ENCODE results near the gene CHRNA4.
"Not testable (repeated sequence)": the region's sequence is repeated elsewhere in the genome, so short reads cannot be mapped to it uniquely, and the experiment has no call there.

The CHRNA4 gene

DNA sequence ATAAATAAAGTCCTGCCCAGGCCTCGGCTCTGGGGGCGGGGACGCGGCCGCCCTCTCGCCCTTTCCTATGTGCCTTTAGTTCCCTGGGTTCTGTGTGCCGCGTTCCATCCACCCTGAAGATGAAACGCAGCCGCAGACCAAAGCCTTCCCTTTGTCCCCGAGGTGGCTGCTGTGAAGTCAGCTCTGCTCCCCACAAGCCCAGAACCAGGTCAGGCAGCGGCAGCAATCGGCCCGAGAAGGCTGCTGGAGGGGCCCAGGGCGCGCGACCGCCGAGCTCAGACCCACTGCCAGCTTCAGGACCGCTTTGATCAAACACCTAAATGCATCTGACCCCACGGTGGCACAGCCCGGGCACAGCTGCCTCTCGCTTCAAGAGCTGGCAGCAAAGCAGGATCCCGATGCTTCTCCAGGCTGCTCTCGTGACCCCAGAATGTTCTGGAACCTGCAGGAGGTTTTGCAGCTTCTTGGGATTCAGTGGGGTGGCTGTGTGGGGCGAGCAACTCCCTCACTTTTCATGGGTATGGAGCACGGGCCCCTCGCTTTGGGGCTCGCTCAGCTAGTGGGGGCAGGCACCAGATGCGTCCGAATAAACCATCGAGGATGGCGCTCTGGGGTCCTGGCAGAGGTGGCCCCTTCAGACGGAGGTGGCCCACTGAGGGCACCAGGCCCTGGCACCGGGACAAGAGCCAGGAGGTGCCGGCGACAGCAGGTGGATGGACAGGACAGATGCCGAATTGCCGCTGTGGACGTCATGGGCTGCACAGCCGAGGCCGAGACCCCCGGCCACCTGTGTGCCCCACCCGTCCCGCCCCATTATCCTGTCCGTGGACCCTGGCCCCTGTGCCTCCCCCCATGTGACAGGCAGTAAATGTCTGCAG is 13.0 kb downstream of the CHRNA4 start:
- DNase-seq: no peak

DNA sequence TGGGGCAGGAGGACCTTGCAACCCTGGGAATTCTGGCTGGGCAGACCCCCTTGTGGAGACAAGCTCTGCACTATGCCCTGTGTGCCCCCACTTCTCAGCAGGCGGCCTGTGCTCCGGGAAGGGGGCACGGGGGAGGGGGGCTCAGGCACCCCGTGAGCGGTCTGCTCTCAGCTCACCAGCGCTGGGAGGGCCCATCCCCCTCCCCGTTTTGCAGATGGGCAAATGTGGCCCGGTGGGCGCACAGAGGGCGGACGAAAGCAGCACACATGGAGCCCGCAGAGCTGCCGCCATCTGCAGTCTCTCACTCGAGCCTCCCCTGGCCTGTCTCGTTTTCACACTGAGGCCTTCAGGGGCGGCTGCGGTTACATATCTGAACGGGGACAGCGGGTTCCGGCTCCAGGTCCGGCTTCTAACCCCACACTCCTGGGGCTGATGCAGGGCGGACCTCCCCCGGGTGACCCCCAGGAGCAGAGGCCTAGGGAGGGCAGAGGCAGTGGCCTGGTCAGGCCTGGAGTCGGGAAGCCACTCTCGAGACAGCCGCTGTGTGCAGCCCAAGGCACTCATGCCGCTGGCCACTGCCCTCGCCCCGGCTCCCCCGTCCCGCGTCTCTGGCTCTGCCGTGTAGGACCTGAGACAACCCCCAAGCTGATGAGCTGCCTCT is 13.9 kb downstream of the CHRNA4 start:
- DNase-seq: no peak

DNA sequence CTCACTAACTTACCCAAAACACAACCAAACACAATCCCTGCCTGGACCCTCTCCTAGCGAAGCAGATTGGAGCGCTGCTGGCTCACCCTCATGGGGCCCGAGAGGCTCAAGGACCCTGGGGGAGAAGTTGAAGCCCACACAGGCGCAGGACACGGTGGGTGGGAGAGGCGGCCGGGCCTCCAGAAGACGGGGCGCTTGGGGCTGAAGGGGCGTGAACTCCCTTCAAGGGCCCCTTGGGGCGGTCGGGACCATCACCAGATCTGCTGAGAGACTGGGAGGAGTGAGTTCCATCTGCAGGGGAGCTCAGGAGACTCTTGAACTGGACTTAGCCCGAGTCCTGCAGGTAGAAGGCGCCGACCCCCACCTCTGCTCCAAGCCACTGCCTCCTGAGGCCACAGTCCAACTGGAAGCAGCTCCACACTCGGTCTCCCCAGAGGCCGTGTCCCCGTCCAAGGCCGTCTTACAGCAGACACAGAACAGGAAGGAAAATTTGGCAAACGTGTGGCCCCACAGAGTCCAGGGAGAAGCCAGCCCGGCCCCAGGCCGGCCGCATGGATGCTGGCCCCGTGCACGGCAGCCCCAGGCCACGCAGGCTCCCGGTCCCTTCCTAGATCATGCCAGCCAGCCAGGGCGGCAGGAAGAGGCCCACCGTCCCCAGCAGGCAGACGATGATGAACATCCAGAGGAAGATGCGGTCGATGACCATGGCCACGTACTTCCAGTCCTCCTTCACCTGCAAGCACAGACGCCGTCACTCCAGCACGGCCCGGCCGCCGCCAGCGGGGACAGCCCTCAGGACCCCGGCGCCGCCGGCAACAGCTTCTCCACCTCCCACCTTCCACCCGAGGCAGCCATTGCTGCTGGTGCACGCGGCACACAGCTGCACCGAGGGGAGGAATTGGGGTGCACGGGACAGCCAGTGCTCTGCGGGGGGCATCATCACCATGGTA is 14.7 kb downstream of the CHRNA4 start:
- DNase-seq: no peak

DNA sequence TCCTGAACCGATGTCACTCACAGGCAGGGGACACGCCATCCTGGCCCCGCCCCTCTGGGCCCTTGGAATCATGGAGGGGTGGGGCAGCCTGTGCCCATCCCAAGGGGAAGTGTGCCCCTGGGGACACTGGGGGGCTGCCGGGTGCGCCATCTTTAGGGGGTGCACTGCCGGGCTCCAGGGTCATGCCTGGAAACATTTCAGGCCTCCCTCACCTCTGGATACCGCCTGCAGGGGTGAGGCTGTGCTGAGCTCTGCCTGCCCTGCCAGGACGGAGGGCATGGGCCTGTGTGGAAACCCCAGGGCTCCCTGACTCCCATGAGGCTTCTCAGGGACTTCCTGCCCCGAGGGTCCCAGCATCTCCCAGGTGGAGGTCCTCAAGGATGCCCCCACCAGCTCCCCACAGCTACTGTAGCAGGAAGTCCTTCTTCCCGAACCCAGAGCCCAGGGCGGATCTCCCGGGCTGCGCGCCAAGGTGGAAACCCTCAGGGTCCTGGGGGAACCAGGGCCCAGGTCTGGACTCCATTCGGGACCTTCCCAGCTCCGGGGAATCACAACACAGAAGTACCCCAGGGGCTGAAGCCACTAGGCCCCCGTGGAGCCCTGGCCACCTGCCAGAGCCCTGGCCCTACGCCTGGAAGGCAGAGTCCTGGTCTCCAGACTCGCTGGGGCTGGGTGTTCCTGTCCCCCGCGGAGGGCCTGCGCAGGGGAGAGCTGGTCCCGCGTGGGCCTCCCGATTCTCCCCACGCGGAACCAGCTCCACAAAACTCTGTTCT is 15.6 kb downstream of the CHRNA4 start:
- DNase-seq: peak; percentile 25

DNA sequence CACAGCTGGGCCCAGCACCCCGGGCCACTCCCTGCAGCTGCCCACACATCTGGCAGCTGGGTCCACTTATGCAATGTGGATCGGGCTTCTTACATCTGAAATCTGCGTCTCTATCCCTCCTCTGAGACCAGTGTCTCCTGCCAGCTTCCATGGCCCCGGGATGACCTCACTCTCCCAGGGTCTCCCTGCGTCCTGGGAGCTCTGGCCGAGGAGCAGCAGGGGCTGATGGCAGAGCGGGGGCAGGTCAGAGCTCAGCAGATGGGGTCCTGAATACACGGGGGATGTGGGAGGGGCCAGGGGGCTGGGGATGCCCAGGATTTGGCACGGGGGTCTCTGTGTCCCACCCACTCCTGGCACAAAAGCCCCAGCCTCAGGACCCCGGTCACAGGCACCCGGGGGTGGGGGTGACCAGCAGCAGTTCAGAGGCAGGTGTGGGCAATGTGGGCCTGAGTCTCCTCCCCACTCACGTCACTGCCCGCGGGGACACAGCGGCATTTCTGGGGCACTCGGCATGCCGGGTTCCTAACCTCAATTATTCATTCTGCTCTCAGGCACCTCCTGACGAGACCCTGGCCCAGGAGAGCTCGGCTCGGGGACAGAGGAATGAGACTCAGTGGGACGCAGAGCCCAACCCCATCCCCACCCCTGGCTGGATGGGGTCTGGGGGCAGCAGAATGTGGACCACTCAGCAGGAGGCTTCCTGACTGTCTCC is 16.4 kb downstream of the CHRNA4 start:
- no peak for DNase-seq

DNA sequence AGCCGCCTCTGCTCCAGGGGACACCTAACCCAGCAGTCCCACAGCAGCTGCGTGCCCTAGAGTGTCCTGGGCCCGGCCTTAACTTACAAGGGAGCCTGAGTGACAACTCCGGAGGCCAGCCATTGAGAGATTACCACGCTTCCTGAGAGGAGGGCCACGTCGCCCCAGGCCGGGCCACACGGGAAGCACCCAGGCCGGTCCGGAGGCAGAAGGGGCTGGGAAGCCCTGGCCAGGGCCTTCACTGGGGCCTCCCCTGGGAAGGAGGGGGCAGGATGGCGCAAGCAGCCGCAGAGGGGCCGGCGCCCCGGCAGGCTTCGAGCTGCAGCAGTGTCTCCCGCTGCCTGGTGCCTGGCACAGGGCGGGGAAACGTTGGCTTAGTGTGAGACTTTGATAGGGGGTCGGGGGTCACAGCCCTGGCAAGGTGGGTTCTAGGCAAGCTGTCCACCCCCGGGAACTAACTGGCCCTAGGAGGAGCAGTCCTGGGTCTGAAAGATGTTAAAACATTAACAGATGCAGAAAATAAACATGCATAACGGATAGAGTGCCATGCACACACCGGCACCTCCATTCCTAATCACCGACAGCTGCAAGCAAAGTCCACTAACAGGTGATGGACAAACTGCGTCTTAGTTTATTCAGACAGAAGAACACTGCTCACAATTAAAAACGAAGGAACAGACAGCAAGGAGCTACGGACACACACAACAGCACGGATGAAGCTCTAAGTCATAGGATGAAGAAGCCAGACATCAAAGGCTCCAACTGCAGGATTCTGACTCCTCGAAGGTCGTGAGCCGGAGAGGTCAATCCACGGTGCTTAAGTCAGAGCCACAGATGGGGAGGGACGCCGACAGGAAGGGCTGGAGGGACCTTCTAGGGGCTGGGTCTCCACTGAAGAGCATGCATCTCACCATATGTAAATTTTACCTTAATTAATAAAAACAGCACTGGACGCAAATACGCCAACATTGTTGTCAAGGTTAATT is 17.4 kb downstream of the CHRNA4 start:
- no peak for DNase-seq

DNA sequence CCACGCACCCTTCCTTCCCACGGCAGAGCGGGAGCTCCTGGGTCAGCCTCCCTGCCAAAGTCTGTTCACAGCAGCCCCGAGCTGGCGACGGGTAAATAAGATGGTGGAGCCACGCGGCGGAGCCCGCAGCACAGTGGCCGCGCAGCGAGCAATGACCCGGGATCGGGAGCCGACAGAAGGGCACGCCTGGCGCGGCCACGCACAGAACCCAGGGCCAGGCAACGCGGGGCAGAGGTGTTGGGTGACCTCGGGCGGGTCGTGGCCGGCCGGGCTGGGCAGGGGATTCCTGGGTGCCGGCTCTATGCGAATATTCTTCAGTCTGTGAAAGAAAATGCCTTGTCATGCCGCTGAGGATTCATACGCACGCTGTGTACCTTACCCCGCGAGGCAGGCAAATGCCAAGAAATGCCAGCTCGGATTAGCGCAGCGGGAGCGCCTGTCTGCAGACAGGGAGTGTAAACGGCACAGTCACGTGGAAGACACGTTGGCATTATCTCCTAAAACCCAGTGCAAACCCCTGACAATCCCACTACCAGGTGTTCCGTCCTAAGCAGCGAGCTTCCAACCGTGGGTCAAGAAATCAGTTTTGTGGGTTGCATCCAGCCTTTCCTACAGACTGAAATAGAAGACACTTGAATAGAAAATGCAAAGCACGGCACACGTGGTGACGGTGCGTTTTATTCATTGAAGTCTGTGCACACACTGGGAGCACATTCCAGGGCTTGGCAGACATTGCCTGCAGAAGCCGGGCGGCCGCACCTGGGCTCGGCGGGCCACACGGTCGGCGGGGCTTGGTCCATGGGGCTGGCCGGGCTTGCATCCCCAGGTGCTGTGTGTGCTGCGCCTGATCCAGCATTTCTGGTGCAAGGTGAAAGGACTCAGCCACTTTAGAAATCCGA is 18.3 kb downstream of the CHRNA4 start:
- no peak for DNase-seq

DNA sequence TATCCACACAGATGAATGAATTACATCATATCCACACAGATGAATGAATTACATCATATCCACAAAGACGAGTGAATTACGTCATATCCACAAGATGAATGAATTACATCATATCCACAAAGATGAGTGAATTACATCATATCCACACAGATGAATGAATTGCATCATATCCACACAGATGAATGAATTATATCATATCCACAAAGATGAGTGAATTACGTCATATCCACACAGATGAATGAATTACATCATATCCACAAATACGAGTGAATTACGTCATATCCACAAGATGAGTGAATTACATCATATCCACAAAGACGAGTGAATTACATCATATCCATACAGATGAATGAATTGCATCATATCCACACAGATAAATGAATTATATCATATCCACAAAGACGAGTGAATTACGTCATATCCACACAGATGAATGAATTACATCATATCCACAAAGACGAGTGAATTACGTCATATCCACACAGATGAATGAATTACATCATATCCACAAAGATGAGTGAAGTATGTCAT is 20.9 kb downstream of the CHRNA4 start:
- not testable (repeated sequence) for DNase-seq

DNA sequence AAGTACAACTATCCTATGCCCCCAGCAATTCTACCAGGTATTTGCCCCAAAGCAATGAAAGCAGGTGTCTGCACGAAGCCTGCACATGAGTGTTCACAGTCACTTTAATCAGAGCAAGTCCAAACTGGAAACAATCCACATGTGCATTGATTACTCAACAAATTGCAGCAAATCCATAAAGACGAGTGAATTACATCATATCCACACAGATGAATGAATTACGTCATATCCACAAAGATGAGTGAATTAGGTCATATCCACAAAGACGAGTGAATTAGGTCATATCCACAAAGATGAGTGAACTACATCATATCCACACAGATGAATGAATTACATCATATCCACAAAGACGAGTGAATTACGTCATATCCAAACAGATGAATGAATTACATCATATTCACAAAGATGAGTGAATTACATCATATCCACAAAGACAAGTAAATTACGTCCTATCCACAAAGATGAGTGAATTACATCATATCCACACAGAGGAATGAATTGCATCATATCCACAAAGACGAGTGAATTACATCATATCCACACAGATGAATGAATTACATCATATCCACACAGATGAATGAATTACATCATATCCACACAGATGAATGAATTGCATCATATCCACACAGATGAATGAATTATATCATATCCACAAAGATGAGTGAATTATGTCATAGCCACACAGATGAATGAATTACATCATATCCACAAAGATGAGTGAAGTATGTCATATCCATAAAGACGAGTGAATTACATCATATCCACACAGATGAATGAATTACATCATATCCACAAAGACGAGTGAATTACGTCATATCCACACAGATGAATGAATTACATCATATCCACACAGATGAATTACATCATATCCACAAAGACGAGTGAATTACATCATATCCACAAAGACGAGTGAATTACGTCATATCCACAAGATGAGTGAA is 21.7 kb downstream of the CHRNA4 start:
- DNase-seq: not testable (repeated sequence)

DNA sequence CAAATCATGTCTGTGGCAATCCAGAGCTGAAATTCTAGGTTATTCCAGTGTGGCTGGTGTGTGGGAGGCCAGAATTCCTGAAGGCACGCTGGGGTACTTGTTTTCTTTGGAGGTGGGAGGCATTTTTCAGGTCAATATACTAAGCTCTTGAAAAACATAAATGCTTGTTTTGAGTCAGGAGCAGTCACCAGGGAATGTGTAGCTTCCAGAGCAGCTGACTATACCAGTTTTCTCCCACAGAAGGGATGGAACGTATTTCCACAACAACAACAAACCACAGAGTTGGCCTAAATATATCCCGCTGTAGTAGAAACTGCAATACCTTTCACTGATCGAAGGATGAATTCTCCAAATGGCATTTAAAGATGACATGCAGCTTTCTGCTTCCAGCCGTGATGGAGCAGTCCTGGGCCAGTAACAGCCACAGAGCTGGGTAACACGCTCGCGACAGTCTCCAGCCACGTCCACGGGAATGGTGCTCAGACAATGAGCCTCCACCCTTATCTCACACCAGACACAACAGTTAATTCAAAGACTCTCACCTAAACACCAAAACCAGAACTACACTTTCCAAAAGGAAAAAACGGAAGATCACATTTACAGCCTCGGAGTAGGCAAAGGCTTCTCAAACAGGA is 23.2 kb downstream of the CHRNA4 start:
- no peak for DNase-seq

DNA sequence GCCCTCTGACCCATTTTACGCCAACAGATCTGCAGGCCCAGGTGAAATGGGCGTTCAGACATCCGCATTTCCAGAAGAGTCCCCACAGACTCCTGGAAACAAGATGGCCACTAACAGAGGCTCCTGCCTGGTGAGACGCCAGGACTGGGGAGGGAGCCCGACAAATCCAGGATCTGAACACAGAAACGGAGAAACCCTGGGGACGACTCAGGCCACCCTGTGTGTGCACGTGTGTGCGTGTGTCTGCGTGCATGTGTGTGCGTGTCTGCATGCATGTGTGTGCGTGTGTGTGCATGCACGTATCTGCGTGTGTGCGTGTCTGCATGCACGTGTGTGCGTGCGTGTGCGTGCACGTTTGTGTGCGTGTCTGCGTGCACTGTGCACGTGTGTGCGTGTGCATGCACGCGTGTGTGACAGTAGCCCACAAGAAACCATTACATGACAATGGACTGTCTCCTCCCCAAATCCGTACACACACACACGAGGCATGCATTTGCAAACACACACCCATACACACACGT is 24.9 kb downstream of the CHRNA4 start:
- no peak for DNase-seq

DNA sequence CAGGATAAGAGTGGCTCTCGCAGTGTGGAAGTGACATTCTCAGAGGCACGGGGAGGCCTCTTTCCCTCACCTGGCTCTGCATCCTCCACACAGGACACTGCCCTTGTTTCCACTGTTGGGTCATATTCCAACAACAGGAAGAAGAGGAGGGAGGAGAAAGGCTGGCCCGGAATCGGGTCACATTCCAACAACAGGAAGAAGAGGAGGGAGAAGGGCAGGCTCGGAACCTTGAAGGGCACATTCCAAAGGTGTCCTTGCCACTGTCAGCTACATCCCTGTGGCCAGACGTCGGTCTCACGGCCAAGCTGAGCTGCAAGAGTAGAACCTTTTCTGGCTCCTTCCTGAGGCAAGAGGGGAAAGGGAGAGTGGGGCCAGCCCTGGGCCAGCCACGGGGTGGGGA is 25.4 kb downstream of the CHRNA4 start:
- DNase-seq: no peak

DNA sequence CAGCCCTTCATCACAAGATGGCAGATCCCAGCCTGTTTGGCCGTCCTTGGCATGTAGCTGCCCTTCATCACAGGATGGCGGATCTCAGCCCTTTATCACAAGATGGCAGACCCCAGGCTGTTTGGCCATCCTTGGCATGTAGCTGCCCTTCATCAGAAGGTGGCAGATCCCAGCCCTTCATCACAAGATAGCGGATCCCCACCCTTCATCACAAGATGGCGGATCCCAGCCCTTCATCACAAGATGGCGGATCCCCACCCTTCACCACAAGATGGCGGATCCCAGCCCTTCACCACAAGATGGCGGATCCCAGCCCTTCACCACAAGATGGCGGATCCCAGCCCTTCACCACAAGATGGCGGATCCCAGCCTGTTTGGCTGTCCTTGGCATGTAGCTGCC is 26.1 kb downstream of the CHRNA4 start:
- DNase-seq: not testable (repeated sequence)

DNA sequence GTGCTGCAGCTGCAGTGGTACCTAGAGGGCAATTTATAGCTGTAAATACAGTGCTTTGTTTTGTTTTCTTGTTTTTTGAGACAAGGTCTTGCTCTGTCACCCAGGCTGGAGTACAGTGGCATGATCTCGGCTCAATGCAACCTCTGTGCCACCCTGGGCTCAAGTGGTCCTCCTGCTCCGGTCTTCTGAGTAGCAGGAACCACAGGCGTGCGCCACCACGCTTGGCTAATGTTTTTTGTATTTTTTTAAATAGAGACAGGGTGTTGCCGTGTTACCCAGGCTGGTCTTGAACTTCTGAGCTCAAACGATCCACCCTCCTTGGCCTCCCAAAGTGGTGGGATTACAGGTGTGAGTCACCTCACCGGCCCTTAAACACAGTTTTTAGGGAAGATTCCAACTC is 26.8 kb downstream of the CHRNA4 start:
- no peak for DNase-seq

DNA sequence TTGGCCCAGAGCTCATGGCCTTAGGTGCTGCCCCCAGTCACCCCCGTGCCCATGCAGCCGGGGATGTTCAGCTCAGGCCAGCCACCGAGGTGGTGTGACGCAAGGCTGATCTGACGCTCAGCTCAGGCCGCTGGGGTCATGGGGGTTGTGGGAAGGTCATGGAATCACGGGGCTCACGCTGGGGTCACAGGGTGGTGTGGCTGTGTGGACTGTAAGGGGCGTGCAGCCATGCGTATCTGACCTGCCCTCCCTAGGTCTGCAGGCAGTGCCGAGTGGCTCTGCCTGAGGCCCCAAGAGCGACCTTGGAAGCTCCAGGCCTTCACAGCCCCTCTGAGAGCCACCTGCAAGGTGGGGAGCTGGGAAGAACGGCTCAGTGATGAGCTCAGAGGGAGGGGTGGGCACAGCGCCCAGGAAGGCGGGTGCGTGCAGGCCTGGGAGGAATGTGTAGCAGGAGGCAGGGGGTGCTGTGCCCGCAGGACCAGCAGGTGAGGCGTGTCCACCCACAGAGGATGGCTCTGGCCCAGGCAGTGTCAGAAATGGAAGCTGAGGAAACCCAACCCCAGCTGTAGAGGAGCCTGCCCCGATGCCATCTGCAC is 27.8 kb downstream of the CHRNA4 start:
- DNase-seq: no peak

DNA sequence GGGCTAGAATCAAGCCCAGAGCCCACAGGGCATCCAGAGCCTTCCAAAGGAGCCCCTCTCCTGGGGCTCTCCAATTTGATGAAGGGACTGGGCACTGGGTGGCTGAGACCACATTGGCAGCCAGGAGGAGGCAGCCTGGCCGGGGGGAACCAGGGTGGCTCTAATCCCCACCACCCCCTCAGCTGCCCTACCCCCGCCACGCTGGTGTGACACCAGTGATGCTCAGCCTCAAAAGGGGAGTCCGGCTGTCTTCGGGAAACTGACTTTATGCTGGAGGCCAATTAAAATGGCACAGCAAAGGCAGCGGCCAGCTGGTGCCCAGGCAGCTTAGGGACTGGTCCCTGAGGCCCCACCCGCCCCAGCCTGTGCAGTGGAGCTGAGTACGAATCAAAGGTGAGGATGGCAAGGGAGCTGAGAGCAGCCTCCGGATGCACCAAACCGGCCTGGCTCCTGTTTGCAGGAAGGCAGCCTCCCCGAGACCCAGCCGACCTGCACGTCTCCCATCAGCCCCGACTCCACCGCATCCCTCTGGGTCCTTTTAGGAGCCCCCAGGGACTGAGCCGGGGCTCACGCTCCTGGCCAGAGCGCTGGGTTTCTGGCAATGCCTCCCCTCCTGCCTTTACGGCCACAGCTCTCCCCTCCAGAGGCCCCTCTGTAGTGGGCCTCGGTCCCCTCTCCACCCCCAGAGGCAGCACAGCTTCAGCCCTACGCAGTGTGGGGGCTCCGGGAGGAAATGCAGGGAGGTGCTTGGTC is 28.5 kb downstream of the CHRNA4 start:
- no peak for DNase-seq
